ENCODE data around the gene RAP1A.

RAP1A gene

GRCh38 chr1:111723871-111724270 lies 104.3 kb downstream of the RAP1A start:
- Histone ChIP-seq H3K27me3 (ENCODE audit: control insufficient read depth, insufficient read depth, low read length) (no peaks in the 10 kb centered on the region), H3K4me2 (ENCODE audit: low read length) (no peak overlapping the region), H3K4me3 (ENCODE audit: low read length) (no peak overlapping the region), H3K36me3 (ENCODE audit: insufficient read depth, low read length) (no peaks in the 10 kb centered on the region), H3K4me1 (ENCODE audit: control insufficient read depth, insufficient read depth, low read length) (peaks cover 26% of the 10 kb centered on the region), H3K9me3 (replicated peaks; ENCODE audit: low read length) (no peaks in the 10 kb centered on the region), H3K9ac (ENCODE audit: low read depth, low read length) (no peak overlapping the region)

GRCh38 chr1:111725192-111725591 lies 105.6 kb downstream of the RAP1A start:
- Histone ChIP-seq H3K4me2 (ENCODE audit: low read length) (no peak overlapping the region), H3K4me3 (ENCODE audit: low read length) (no peak overlapping the region), H3K9ac (ENCODE audit: low read depth, low read length) (no peak overlapping the region), H3K4me1 (ENCODE audit: control insufficient read depth, insufficient read depth, low read length) (peaks cover 26% of the 10 kb centered on the region), H3K36me3 (ENCODE audit: insufficient read depth, low read length) (no peaks in the 10 kb centered on the region), H3K9me3 (replicated peaks; ENCODE audit: low read length) (no peaks in the 10 kb centered on the region), H3K27me3 (ENCODE audit: control insufficient read depth, insufficient read depth, low read length) (no peaks in the 10 kb centered on the region)

- H3K4me1 ChIP-seq (ENCODE audit: control insufficient read depth, insufficient read depth, low read length): peaks cover 9% of the 10 kb centered on the region
- H3K4me2 ChIP-seq (ENCODE audit: low read length): no peak overlapping the region
- no peak overlapping the region for H3K9ac ChIP-seq (ENCODE audit: low read depth, low read length)
- no peaks in the 10 kb centered on the region for H3K9me3 ChIP-seq (replicated peaks; ENCODE audit: low read length)
- H3K36me3 ChIP-seq (ENCODE audit: insufficient read depth, low read length): no peaks in the 10 kb centered on the region
- no peak overlapping the region for H3K4me3 ChIP-seq (ENCODE audit: low read length)
- no peaks in the 10 kb centered on the region for H3K27me3 ChIP-seq (ENCODE audit: control insufficient read depth, insufficient read depth, low read length)
Observed at GRCh38 chr1:111727056-111727455, 107.5 kb downstream of the RAP1A start.

- H3K9ac ChIP-seq (ENCODE audit: low read depth, low read length): no peak overlapping the region
- H3K4me1 ChIP-seq (ENCODE audit: control insufficient read depth, insufficient read depth, low read length): peaks cover 21% of the 10 kb centered on the region
- H3K4me2 ChIP-seq (ENCODE audit: low read length): no peak overlapping the region
- no peaks in the 10 kb centered on the region for H3K36me3 ChIP-seq (ENCODE audit: insufficient read depth, low read length)
- H3K9me3 ChIP-seq (replicated peaks; ENCODE audit: low read length): no peaks in the 10 kb centered on the region
- H3K27me3 ChIP-seq (ENCODE audit: control insufficient read depth, insufficient read depth, low read length): no peaks in the 10 kb centered on the region
- no peak overlapping the region for H3K4me3 ChIP-seq (ENCODE audit: low read length)
Observed at GRCh38 chr1:111729271-111729921, 109.8 kb downstream of the RAP1A start.

- Histone ChIP-seq H3K4me1 (ENCODE audit: control insufficient read depth, insufficient read depth, low read length) (peaks cover 21% of the 10 kb centered on the region), H3K4me3 (ENCODE audit: low read length) (no peak overlapping the region), H3K9me3 (replicated peaks; ENCODE audit: low read length) (no peaks in the 10 kb centered on the region), H3K27me3 (ENCODE audit: control insufficient read depth, insufficient read depth, low read length) (no peaks in the 10 kb centered on the region), H3K36me3 (ENCODE audit: insufficient read depth, low read length) (no peaks in the 10 kb centered on the region), H3K4me2 (ENCODE audit: low read length) (no peak overlapping the region), H3K9ac (ENCODE audit: low read depth, low read length) (no peak overlapping the region)
Observed at GRCh38 chr1:111729946-111730681, 110.5 kb downstream of the RAP1A start.

GRCh38 chr1:111730706-111731105 lies 111.1 kb downstream of the RAP1A start:
- H3K4me1 ChIP-seq (ENCODE audit: control insufficient read depth, insufficient read depth, low read length): peaks cover 21% of the 10 kb centered on the region
- no peak overlapping the region for H3K9ac ChIP-seq (ENCODE audit: low read depth, low read length)
- no peaks in the 10 kb centered on the region for H3K9me3 ChIP-seq (replicated peaks; ENCODE audit: low read length)
- no peak overlapping the region for H3K4me2 ChIP-seq (ENCODE audit: low read length)
- H3K27me3 ChIP-seq (ENCODE audit: control insufficient read depth, insufficient read depth, low read length): no peaks in the 10 kb centered on the region
- H3K36me3 ChIP-seq (ENCODE audit: insufficient read depth, low read length): no peaks in the 10 kb centered on the region
- H3K4me3 ChIP-seq (ENCODE audit: low read length): no peak overlapping the region

- H3K4me1 ChIP-seq (ENCODE audit: control insufficient read depth, insufficient read depth, low read length): peaks cover 28% of the 10 kb centered on the region
- H3K4me2 ChIP-seq (ENCODE audit: low read length): no peak overlapping the region
- no peaks in the 10 kb centered on the region for H3K27me3 ChIP-seq (ENCODE audit: control insufficient read depth, insufficient read depth, low read length)
- H3K9me3 ChIP-seq (replicated peaks; ENCODE audit: low read length): no peaks in the 10 kb centered on the region
- H3K4me3 ChIP-seq (ENCODE audit: low read length): no peak overlapping the region
- H3K9ac ChIP-seq (ENCODE audit: low read depth, low read length): no peak overlapping the region
- no peaks in the 10 kb centered on the region for H3K36me3 ChIP-seq (ENCODE audit: insufficient read depth, low read length)
Observed at GRCh38 chr1:111731956-111732355, 112.4 kb downstream of the RAP1A start.

- Histone ChIP-seq H3K27me3 (ENCODE audit: control insufficient read depth, insufficient read depth, low read length) (no peaks in the 10 kb centered on the region), H3K9ac (ENCODE audit: low read depth, low read length) (no peak overlapping the region), H3K4me3 (ENCODE audit: low read length) (no peak overlapping the region), H3K36me3 (ENCODE audit: insufficient read depth, low read length) (no peaks in the 10 kb centered on the region), H3K4me1 (ENCODE audit: control insufficient read depth, insufficient read depth, low read length) (peaks cover 35% of the 10 kb centered on the region), H3K9me3 (replicated peaks; ENCODE audit: low read length) (no peaks in the 10 kb centered on the region), H3K4me2 (ENCODE audit: low read length) (no peak overlapping the region)
Observed at GRCh38 chr1:111732718-111733117, 113.1 kb downstream of the RAP1A start.

GRCh38 chr1:111733183-111733991 lies 113.8 kb downstream of the RAP1A start:
- H3K4me1 ChIP-seq (ENCODE audit: control insufficient read depth, insufficient read depth, low read length): peaks cover 41% of the 10 kb centered on the region
- H3K9ac ChIP-seq (ENCODE audit: low read depth, low read length): peak overlapping the region; percentile 42
- H3K27me3 ChIP-seq (ENCODE audit: control insufficient read depth, insufficient read depth, low read length): no peaks in the 10 kb centered on the region
- peak overlapping the region; percentile 64 for H3K4me2 ChIP-seq (ENCODE audit: low read length)
- H3K36me3 ChIP-seq (ENCODE audit: insufficient read depth, low read length): no peaks in the 10 kb centered on the region
- H3K4me3 ChIP-seq (ENCODE audit: low read length): peak overlapping the region; percentile 37
- H3K9me3 ChIP-seq (replicated peaks; ENCODE audit: low read length): no peaks in the 10 kb centered on the region

- Histone ChIP-seq H3K4me3 (ENCODE audit: low read length) (peak overlapping the region; percentile 37), H3K4me2 (ENCODE audit: low read length) (peak overlapping the region; percentile 64), H3K4me1 (ENCODE audit: control insufficient read depth, insufficient read depth, low read length) (peaks cover 47% of the 10 kb centered on the region), H3K27me3 (ENCODE audit: control insufficient read depth, insufficient read depth, low read length) (no peaks in the 10 kb centered on the region), H3K9me3 (replicated peaks; ENCODE audit: low read length) (no peaks in the 10 kb centered on the region), H3K9ac (ENCODE audit: low read depth, low read length) (peak overlapping the region; percentile 42), H3K36me3 (ENCODE audit: insufficient read depth, low read length) (no peaks in the 10 kb centered on the region)
Observed at GRCh38 chr1:111733992-111734341, 114.4 kb downstream of the RAP1A start.

GRCh38 chr1:111734426-111734825 lies 114.8 kb downstream of the RAP1A start:
- no peak overlapping the region for H3K4me3 ChIP-seq (ENCODE audit: low read length)
- H3K9ac ChIP-seq (ENCODE audit: low read depth, low read length): no peak overlapping the region
- no peaks in the 10 kb centered on the region for H3K9me3 ChIP-seq (replicated peaks; ENCODE audit: low read length)
- H3K4me1 ChIP-seq (ENCODE audit: control insufficient read depth, insufficient read depth, low read length): peaks cover 48% of the 10 kb centered on the region
- peak overlapping the region; percentile 64 for H3K4me2 ChIP-seq (ENCODE audit: low read length)
- no peaks in the 10 kb centered on the region for H3K27me3 ChIP-seq (ENCODE audit: control insufficient read depth, insufficient read depth, low read length)
- H3K36me3 ChIP-seq (ENCODE audit: insufficient read depth, low read length): no peaks in the 10 kb centered on the region

All from skeletal muscle satellite cell (primary cell).